Osteocyte (in vitro differentiated cells): ENCODE data around the gene ADH1A. TPM values are rescaled to one million over a fixed set of nuclear protein-coding genes. Genes with fewer than 3 reads are reported as not detected.

Experiments
- DNase-seq: peaks from one replicate; pipeline ENCODE4 v3.0.0; 2021; ENCODE audit warnings: mixed read lengths; ENCODE audit not compliant: unreplicated experiment; ENCODE audit errors: extremely low spot score
- H3K27ac Mint-ChIP-seq: one replicate; pipeline ENCODE4 v1.8.0; 2021; ENCODE audit warnings: mild to moderate bottlenecking, mixed read lengths; ENCODE audit not compliant: unreplicated experiment
- H3K27me3 Mint-ChIP-seq: one replicate; pipeline ENCODE4 v1.8.0; 2021; ENCODE audit warnings: mixed read lengths; ENCODE audit not compliant: unreplicated experiment
- H3K36me3 Mint-ChIP-seq: one replicate; pipeline ENCODE4 v1.8.0; 2021; ENCODE audit warnings: mixed read lengths; ENCODE audit not compliant: unreplicated experiment
- H3K4me1 Mint-ChIP-seq: one replicate; pipeline ENCODE4 v1.8.0; 2021; ENCODE audit warnings: mixed read lengths; ENCODE audit not compliant: unreplicated experiment
- H3K4me3 Mint-ChIP-seq: one replicate; pipeline ENCODE4 v1.8.0; 2021; ENCODE audit warnings: mild to moderate bottlenecking, moderate library complexity, mixed read lengths; ENCODE audit not compliant: unreplicated experiment
- H3K9me3 Mint-ChIP-seq: one replicate; pipeline ENCODE4 v1.8.0; 2021; ENCODE audit warnings: mixed read lengths; ENCODE audit not compliant: unreplicated experiment
- total RNA-seq: library from RNA; stranded (reverse); gene quantifications from 2 replicates; pipeline ENCODE4 v1.2.1, GENCODE V29; 2021
- TF ChIP-seq, protein P1 (sequence below): fragments of 200-600 bp; sonication (generic); IDR thresholded peaks from 2 replicates; pipeline ENCODE4 v1.5.0; 2021; ENCODE audit warnings: antibody characterized with exemption, mild to moderate bottlenecking, moderate library complexity

Gene ADH1A
- total RNA-seq, 1 donor from 2014 or later: not detected

DNA sequence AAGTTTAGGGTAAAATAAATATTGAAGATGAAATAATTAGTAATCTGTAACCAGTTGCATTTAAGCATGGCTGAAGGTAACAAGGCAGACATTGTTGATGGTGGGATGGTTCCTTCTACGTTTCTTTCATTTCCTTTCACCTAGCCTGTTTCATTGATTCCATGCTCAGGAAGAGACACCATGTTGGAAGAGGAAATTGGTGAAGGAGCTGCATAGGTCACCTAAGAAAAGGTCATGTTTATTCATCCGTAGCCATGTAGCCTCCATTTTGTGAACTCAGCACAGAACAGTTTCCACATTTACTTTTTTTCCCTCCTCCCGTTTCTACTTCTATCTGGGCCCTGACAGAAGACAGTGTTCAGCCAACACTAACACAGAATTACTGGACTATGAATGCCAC is 26.6 kb upstream of the ADH1A start:
- DNase-seq: no peak
- Mint-ChIP-seq H3K27me3 (no peaks in the 10 kb centered on the region), H3K36me3 (no peaks in the 10 kb centered on the region), H3K9me3 (no peaks in the 10 kb centered on the region), H3K27ac (no peak overlapping the region), H3K4me1 (peaks cover 35% of the 10 kb centered on the region), H3K4me3 (no peak overlapping the region)
- TF ChIP-seq, protein P1, sequence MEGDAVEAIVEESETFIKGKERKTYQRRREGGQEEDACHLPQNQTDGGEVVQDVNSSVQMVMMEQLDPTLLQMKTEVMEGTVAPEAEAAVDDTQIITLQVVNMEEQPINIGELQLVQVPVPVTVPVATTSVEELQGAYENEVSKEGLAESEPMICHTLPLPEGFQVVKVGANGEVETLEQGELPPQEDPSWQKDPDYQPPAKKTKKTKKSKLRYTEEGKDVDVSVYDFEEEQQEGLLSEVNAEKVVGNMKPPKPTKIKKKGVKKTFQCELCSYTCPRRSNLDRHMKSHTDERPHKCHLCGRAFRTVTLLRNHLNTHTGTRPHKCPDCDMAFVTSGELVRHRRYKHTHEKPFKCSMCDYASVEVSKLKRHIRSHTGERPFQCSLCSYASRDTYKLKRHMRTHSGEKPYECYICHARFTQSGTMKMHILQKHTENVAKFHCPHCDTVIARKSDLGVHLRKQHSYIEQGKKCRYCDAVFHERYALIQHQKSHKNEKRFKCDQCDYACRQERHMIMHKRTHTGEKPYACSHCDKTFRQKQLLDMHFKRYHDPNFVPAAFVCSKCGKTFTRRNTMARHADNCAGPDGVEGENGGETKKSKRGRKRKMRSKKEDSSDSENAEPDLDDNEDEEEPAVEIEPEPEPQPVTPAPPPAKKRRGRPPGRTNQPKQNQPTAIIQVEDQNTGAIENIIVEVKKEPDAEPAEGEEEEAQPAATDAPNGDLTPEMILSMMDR: no peak

DNA sequence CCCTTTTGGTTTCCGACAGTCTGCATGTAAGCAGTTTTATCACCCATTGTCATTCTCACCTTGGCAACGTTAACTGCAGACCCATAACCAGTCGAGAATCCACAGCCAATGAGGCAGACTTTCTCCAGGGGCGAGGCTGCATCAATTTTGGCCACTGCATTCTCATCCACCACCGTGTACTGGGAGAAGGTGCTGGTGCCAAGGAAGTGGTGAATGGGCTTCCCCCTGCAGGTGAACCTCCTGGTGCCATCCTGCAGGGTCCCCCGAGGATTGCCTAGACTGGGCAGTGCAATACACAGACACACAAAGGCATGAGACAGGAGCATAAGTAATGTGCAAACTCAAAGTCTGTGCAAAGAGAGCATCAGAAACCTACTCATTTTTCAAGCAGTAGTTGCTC is 25.1 kb upstream of the ADH1A start:
- Mint-ChIP-seq H3K9me3 (no peaks in the 10 kb centered on the region), H3K27ac (no peak overlapping the region), H3K4me1 (peaks cover 34% of the 10 kb centered on the region), H3K4me3 (no peak overlapping the region), H3K36me3 (no peaks in the 10 kb centered on the region), H3K27me3 (no peaks in the 10 kb centered on the region)
- TF ChIP-seq, protein P1: no peak
- no peak for DNase-seq

DNA sequence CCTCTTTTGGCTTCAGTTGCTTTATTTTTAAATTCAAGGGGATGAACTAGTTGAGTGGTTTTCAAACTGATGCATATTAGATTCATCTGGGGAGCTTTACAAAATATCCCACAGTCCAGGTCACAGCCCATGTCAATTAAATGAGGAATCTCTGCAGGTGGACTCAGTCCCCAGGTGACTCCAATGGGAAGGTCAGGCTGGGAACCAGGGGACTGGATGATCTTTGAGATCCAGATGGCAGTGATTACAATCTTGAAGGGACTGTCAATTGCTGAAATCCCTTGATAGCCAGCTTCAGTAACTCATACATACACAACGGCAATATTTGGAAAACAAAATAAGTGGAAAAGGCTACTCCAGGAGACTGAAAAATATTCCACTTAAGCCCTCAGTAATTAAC is 23.4 kb upstream of the ADH1A start:
- H3K4me1 Mint-ChIP-seq: peaks cover 38% of the 10 kb centered on the region
- H3K27ac Mint-ChIP-seq: no peak overlapping the region
- no peaks in the 10 kb centered on the region for H3K27me3 Mint-ChIP-seq
- H3K36me3 Mint-ChIP-seq: no peaks in the 10 kb centered on the region
- peaks cover 6% of the 10 kb centered on the region for H3K9me3 Mint-ChIP-seq
- H3K4me3 Mint-ChIP-seq: no peak overlapping the region
- TF ChIP-seq, protein P1: no peak
- no peak for DNase-seq

DNA sequence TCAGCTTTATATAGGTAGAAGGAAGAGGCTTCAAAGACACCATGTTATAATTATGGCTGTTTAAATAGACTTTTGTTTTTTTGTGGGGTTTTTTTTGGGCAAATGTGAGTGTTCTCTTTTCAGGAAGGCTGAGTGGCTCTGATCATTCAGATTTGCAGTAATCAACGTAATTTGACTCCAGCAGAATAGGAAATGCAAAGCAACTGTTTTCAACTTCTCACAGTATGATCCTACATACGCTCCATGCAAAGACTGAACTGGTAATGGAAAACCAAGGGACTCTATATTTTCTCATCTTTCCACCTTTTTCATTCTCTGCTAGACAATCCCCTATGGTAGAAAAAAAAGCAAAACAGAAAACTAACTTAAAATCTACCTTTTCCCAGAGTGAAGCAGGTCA is 19.6 kb upstream of the ADH1A start:
- Mint-ChIP-seq H3K4me3 (no peak overlapping the region), H3K27me3 (no peaks in the 10 kb centered on the region), H3K9me3 (peaks cover 14% of the 10 kb centered on the region), H3K27ac (no peak overlapping the region), H3K4me1 (peaks cover 30% of the 10 kb centered on the region), H3K36me3 (no peaks in the 10 kb centered on the region)
- TF ChIP-seq, protein P1: no peak
- no peak for DNase-seq

DNA sequence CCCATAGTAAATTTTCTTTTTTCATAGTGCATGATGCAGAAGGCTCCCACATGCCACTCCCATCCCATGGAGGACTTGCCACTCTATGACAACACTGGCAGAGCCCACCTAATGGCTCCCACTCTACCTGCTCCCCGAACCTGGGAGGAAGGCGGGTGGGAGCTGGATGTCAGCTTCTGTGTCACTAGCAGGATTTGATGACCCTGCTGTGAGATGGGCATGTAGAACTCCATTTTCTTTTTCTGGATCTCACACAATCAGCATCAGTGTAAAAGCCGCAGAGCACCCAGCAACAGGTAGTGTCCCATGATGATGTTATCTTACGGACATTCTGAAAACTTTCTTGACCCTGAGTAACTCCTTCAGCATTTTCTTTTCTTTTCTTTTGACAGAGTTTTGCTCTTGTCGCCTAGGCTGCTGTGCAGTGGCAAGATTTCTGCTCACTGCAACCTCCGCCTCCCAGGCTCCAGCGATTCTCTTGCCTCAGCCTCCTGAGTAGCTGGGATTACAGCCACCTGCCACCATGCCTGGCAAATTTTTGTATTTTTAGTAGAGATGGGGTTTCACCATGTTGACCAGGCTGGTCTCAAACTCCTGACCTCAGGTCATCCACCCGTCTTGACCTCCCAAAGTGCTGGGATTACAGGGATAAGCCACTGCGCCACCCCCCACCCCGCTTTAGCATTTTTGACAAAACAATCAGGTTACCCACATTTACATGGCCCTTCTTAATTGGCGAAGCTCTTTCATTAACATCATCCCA is 15.0 kb upstream of the ADH1A start:
- H3K36me3 Mint-ChIP-seq: no peaks in the 10 kb centered on the region
- peaks cover 24% of the 10 kb centered on the region for H3K4me1 Mint-ChIP-seq
- peaks cover 22% of the 10 kb centered on the region for H3K9me3 Mint-ChIP-seq
- H3K27me3 Mint-ChIP-seq: no peaks in the 10 kb centered on the region
- TF ChIP-seq, protein P1: no peak
- H3K4me3 Mint-ChIP-seq: no peak overlapping the region
- H3K27ac Mint-ChIP-seq: no peak overlapping the region
- DNase-seq: no peak
